ENCODE data around the gene XRCC1.

The XRCC1 gene

DNA sequence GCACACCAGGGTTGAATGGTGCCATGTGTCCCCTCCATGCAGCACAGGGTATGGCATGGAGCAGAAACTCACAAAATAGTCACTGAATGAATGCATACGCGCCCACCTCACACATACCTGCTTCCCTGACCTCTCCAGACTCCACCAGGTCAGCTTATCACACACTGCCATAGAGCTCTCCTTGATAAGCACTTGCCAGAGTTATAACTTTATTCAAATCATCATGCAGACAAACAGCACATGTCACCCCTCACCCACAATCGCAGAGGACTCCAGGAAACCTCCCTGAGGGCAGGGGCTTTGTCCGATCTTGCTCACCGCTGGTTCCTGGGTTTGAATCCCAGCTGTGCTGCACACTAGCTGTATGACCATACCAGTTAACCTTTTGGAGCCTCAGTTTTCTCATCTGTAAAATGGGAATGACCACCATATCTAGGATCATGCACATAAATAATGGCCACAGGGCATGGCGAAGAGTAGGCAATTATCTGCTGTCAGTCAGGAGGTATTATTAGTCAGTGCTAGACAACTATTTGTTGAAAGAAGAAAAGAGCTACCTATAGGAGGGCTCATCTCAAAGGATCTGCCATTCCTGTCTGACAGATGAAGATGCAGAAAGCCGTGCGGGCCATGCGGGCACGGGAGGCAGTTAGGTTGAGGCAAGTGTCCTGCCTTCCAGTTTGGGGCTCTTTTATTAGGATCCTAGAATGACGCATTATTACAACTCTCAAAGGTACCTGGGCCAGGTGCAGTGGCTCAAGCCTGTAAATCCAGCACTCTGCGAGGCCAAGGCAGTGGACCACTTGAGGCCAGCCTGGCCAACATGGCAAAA, 14.0 kb downstream of the XRCC1 start:
- DNase-seq (ENCODE audit: low read depth, low spot score), result no peak
- no peaks in the 10 kb centered on the region for H3K9me3 ChIP-seq (ENCODE audit: insufficient read depth, low read length)
- no peak for TF ChIP-seq YY1 (IDR thresholded peaks at IDR 0.05; ENCODE audit: insufficient read depth, insufficient read length)
- TF ChIP-seq SUZ12 (IDR thresholded peaks at IDR 0.05; ENCODE audit: extremely low read depth, insufficient read depth, insufficient read length), result no peak
- TF ChIP-seq ZNF274 (IDR thresholded peaks at IDR 0.05; ENCODE audit: low read depth, low read length), result no peak
- peaks cover 32% of the 10 kb centered on the region for H3K36me3 ChIP-seq (ENCODE audit: insufficient read depth, insufficient read length, low read length)
- H3K9ac ChIP-seq (ENCODE audit: insufficient read length, low read depth), result no peak overlapping the region
- no peak overlapping the region for H3K4me3 ChIP-seq (ENCODE audit: insufficient read length, low read depth)
- peaks cover 4% of the 10 kb centered on the region for H3K4me1 ChIP-seq (ENCODE audit: insufficient read depth, insufficient read length)
- H3K27me3 ChIP-seq (ENCODE audit: insufficient read depth, insufficient read length), result no peaks in the 10 kb centered on the region

DNA sequence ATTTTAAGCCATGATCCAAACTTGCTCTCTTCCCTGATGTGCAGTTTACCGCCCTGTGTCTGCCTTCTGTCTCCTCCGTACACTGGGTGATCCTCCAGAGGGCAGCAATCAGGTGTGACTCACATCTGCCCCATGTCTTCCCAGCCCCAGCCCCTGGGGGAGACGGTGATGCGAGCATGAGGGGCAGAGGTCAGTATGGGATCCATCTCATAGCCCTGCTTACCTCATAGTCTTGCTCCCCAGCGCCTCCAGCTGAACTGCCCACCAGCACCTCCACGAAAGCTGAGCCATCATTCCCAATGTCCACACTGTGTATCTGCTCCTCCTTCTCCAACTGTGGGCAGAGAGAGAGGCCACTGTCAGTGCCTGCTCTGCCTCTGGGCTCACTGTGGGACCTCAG, 14.6 kb downstream of the XRCC1 start:
- DNase-seq (ENCODE audit: low read depth, low spot score), result no peak
- Histone ChIP-seq H3K9me3 (ENCODE audit: insufficient read depth, low read length) (no peaks in the 10 kb centered on the region), H3K36me3 (ENCODE audit: insufficient read depth, insufficient read length, low read length) (peaks cover 32% of the 10 kb centered on the region), H3K27me3 (ENCODE audit: insufficient read depth, insufficient read length) (no peaks in the 10 kb centered on the region), H3K4me1 (ENCODE audit: insufficient read depth, insufficient read length) (peaks cover 4% of the 10 kb centered on the region), H3K4me3 (ENCODE audit: insufficient read length, low read depth) (no peak overlapping the region), H3K9ac (ENCODE audit: insufficient read length, low read depth) (no peak overlapping the region)
- no peak for TF ChIP-seq ZNF274 (IDR thresholded peaks at IDR 0.05; ENCODE audit: low read depth, low read length)
- no peak for TF ChIP-seq SUZ12 (IDR thresholded peaks at IDR 0.05; ENCODE audit: extremely low read depth, insufficient read depth, insufficient read length)
- no peak for TF ChIP-seq YY1 (IDR thresholded peaks at IDR 0.05; ENCODE audit: insufficient read depth, insufficient read length)

DNA sequence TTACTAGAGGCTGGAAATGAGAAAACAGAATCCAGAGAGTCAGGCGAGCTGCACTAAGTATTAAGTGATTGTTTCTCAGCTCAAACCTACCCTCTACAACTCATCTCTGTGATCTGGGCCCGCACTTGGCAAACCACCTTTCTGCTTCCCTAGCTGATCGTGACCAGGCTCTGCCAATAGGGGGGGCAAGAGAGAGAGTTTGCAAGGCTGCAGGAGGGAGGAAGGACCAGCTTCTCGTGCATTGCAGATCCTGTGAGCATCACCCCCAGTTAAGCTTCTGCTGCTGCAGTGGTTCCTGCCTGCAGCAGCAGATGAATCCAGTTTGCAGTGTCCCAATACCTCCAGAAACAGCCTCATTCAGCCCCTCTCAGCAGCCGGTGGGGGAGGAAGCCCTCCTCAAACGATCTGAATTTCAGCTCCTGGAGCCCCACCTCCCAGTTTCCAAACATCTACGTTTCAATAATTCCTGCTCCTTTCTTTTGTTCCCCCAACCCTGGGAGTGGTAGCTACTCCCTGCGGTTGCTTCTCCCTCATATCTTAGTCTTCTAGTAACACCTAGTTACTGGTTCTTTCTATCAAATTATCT, 20.0 kb downstream of the XRCC1 start:
- TF ChIP-seq ZNF274 (IDR thresholded peaks at IDR 0.05; ENCODE audit: low read depth, low read length) (no peak), YY1 (IDR thresholded peaks at IDR 0.05; ENCODE audit: insufficient read depth, insufficient read length) (no peak), SUZ12 (IDR thresholded peaks at IDR 0.05; ENCODE audit: extremely low read depth, insufficient read depth, insufficient read length) (no peak)
- no peaks in the 10 kb centered on the region for H3K27me3 ChIP-seq (ENCODE audit: insufficient read depth, insufficient read length)
- peak; percentile 70 for DNase-seq (ENCODE audit: low read depth, low spot score)
- no peak overlapping the region for H3K9ac ChIP-seq (ENCODE audit: insufficient read length, low read depth)
- H3K9me3 ChIP-seq (ENCODE audit: insufficient read depth, low read length), result no peaks in the 10 kb centered on the region
- no peaks in the 10 kb centered on the region for H3K4me1 ChIP-seq (ENCODE audit: insufficient read depth, insufficient read length)
- no peak overlapping the region for H3K4me3 ChIP-seq (ENCODE audit: insufficient read length, low read depth)
- peaks cover 51% of the 10 kb centered on the region for H3K36me3 ChIP-seq (ENCODE audit: insufficient read depth, insufficient read length, low read length)

DNA sequence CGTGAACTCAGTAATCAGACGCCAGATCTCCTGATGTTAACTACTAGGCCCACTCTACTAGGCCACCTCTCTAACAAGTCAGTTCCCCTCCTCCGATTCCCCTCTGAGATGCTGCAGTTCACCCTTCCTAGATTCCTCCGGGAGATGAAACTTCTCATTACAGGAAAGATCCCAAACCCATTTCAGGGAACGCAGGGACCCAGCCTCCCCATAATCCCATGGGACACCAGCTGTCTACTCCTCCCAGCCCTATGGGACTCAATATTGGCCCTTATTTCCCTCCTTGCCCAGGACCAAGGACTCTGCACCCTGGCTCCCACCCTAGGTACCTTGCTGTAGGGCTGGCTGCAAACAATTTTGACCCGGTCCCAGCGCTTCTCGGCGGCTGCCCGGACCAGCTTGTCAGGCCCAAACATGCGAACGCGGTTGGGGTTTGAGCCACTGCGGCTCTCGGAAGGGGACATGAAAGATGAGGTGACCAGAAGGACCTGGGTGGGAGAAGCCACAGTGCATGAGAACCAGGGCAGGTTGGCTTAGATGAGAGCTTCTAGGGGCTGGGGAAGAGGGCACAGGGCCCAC, 20.9 kb downstream of the XRCC1 start:
- no peaks in the 10 kb centered on the region for H3K4me1 ChIP-seq (ENCODE audit: insufficient read depth, insufficient read length)
- H3K4me3 ChIP-seq (ENCODE audit: insufficient read length, low read depth), result no peak overlapping the region
- no peaks in the 10 kb centered on the region for H3K27me3 ChIP-seq (ENCODE audit: insufficient read depth, insufficient read length)
- TF ChIP-seq YY1 (IDR thresholded peaks at IDR 0.05; ENCODE audit: insufficient read depth, insufficient read length) (no peak), SUZ12 (IDR thresholded peaks at IDR 0.05; ENCODE audit: extremely low read depth, insufficient read depth, insufficient read length) (no peak), ZNF274 (IDR thresholded peaks at IDR 0.05; ENCODE audit: low read depth, low read length) (no peak)
- DNase-seq (ENCODE audit: low read depth, low spot score), result no peak
- peaks cover 51% of the 10 kb centered on the region for H3K36me3 ChIP-seq (ENCODE audit: insufficient read depth, insufficient read length, low read length)
- no peak overlapping the region for H3K9ac ChIP-seq (ENCODE audit: insufficient read length, low read depth)
- H3K9me3 ChIP-seq (ENCODE audit: insufficient read depth, low read length), result no peaks in the 10 kb centered on the region

DNA sequence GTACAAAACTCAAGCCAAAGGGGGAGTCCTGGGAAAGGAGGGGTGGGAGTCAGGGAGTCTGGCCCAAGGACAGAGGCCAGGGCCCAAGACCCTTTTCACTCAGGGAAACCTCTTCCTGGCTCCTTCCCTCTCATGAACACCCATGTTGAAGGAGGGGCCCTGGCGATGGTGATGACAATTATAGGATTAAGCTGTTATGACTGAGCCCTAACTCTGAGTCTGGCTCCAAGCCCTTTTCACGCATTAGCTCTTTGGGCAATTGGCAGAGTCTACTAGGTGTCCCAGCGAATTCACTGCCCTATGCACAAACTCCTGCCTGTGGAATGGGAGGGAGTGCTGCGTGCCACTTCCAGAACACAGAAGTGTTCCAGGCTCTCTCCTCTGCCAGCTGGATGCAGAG, 21.7 kb downstream of the XRCC1 start:
- H3K9me3 ChIP-seq (ENCODE audit: insufficient read depth, low read length), result no peaks in the 10 kb centered on the region
- no peaks in the 10 kb centered on the region for H3K4me1 ChIP-seq (ENCODE audit: insufficient read depth, insufficient read length)
- no peak for TF ChIP-seq ZNF274 (IDR thresholded peaks at IDR 0.05; ENCODE audit: low read depth, low read length)
- no peak for TF ChIP-seq YY1 (IDR thresholded peaks at IDR 0.05; ENCODE audit: insufficient read depth, insufficient read length)
- no peak for TF ChIP-seq SUZ12 (IDR thresholded peaks at IDR 0.05; ENCODE audit: extremely low read depth, insufficient read depth, insufficient read length)
- H3K36me3 ChIP-seq (ENCODE audit: insufficient read depth, insufficient read length, low read length), result peaks cover 52% of the 10 kb centered on the region
- no peak overlapping the region for H3K4me3 ChIP-seq (ENCODE audit: insufficient read length, low read depth)
- no peak for DNase-seq (ENCODE audit: low read depth, low spot score)
- H3K9ac ChIP-seq (ENCODE audit: insufficient read length, low read depth), result no peak overlapping the region
- H3K27me3 ChIP-seq (ENCODE audit: insufficient read depth, insufficient read length), result no peaks in the 10 kb centered on the region

DNA sequence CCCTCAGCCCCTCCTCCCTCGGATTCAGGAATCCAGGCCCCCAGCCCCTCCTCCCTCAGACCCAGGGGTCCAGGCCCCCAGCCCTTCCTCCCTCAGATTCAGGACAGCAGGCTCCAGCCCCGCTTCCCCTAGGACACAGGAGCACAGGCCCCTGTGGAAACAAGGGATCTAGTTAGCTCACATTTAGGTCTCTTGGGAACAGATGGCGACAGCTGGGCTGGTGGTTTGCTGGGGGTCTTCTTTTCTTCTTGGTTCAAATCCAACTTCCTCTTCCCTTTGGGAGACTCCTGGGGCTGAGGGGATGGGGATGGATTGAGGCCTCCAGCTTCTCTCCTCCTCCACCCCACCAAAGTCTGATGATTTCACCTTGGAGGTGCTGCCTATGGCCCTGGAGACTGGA, 22.7 kb downstream of the XRCC1 start:
- Histone ChIP-seq H3K9me3 (ENCODE audit: insufficient read depth, low read length) (no peaks in the 10 kb centered on the region), H3K4me3 (ENCODE audit: insufficient read length, low read depth) (no peak overlapping the region), H3K9ac (ENCODE audit: insufficient read length, low read depth) (no peak overlapping the region), H3K27me3 (ENCODE audit: insufficient read depth, insufficient read length) (no peaks in the 10 kb centered on the region), H3K36me3 (ENCODE audit: insufficient read depth, insufficient read length, low read length) (peaks cover 50% of the 10 kb centered on the region), H3K4me1 (ENCODE audit: insufficient read depth, insufficient read length) (no peaks in the 10 kb centered on the region)
- TF ChIP-seq ZNF274 (IDR thresholded peaks at IDR 0.05; ENCODE audit: low read depth, low read length), result no peak
- TF ChIP-seq SUZ12 (IDR thresholded peaks at IDR 0.05; ENCODE audit: extremely low read depth, insufficient read depth, insufficient read length), result no peak
- no peak for TF ChIP-seq YY1 (IDR thresholded peaks at IDR 0.05; ENCODE audit: insufficient read depth, insufficient read length)
- no peak for DNase-seq (ENCODE audit: low read depth, low spot score)

DNA sequence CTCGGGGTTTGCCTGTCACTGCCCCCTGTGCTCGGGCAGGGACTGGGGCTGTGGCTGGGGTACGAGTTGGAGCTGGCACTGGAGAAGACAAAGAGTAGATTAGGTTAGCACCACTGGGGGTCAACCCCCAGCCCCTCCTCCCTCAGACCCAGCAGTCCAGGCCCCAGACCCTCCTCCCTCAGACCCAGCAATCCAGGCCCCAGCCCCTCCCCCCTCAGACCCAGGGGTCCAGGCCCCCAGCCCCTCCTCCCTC, 23.2 kb downstream of the XRCC1 start:
- Histone ChIP-seq H3K4me1 (ENCODE audit: insufficient read depth, insufficient read length) (no peaks in the 10 kb centered on the region), H3K9me3 (ENCODE audit: insufficient read depth, low read length) (no peaks in the 10 kb centered on the region), H3K9ac (ENCODE audit: insufficient read length, low read depth) (no peak overlapping the region), H3K36me3 (ENCODE audit: insufficient read depth, insufficient read length, low read length) (peaks cover 50% of the 10 kb centered on the region), H3K4me3 (ENCODE audit: insufficient read length, low read depth) (no peak overlapping the region), H3K27me3 (ENCODE audit: insufficient read depth, insufficient read length) (no peaks in the 10 kb centered on the region)
- no peak for DNase-seq (ENCODE audit: low read depth, low spot score)
- TF ChIP-seq ZNF274 (IDR thresholded peaks at IDR 0.05; ENCODE audit: low read depth, low read length), result no peak

All from NT2/D1 (cell line).